GM21360 (cell line): ENCODE results near the gene NR5A2.

Experiments
- ATAC-seq: cut with Tn5 transposase; IDR thresholded peaks from one replicate; pipeline ENCODE4 v1.9.1; 2021; ENCODE audit warnings: mild to moderate bottlenecking, moderate library complexity; ENCODE audit not compliant: unreplicated experiment

Gene NR5A2

DNA sequence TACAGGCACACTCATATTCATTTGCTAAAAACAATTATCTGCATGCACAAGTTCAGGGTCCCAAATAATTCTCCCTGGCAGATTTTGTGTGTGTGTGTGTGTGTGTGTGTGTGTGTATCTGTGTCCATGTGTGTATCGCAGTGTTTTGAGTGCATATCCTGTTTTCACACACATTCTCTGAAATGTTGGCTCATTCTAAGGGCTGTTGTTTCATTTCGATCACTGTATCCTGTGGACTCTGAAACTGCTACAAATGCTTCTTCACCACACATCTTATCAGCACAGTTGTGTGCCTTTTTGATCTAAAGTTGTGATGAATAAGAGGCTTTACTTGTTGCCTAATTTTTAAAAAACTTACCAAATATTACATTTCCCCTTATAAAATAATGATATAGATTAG is 34.6 kb downstream of the NR5A2 start:
- ATAC-seq = no peak

GRCh38 chr1:200072636-200073285 is 45.3 kb downstream of the NR5A2 start:
- ATAC-seq = peak; percentile 96

GRCh38 chr1:200073286-200073637 is 45.8 kb downstream of the NR5A2 start:
- ATAC-seq = peak; percentile 39

- ATAC-seq = no peak
Measured at GRCh38 chr1:200075522-200075921, 48.0 kb downstream of the NR5A2 start.

DNA sequence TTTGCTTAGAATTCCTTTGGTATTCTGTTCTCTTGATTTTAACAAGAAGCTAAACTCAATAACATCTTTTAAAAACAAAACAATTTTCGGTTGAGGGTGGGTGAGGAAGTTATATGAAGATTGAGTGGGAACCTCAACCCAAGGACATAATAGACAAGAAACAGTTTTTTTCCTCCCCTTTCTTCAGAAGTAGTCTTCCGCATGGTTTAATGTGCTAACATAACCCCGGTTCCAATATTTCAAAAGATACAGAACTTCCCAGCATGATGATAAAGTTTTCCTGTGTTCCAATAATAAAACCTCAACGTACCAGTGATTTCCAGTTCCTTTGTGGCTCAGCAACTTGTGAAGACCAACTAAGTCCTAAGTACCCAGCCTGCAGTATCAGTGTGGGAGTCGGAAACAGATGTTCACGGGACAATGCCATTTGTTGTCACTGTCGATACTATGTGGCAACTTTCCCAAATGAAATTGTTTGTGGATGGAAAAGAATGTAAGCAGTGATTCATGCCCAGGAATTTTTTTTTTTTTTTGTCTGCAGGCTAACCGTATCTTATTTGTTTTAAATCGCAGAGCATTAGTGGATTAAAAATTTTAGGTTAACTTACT is 48.5 kb downstream of the NR5A2 start:
- no peak for ATAC-seq

DNA sequence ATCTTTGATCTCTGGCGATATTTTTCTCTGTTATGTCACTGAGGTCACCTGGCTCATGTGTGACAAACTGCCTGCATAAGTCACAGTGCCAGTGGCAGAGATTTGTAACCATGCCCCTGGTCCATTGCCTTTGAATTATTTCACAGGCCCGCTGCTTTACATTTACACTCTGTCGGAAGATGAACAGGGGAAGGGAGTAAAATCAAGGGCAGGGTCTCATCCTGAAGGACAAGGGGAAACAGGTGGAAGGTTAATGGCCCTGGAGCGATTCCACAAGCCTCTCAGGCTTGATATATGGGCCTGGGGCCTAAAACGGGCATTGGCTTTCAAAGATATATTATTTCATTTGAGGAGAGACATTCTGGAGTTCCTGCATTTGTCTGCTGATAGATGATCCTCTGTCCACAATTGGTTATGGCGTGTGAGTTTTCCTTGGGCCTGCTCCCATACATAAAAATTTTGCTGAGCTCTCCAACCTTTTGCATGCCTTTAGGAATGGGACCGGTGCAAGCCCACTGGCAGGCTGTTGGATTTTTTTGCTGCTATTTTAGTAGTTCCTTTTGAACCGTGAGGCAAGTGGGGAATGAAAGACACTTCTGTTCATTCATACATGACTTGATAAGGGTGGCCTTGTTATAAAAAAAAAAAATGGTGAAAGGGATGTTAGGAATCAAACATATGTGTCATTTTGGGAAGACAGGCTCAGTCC is 51.9 kb downstream of the NR5A2 start:
- no peak for ATAC-seq

DNA sequence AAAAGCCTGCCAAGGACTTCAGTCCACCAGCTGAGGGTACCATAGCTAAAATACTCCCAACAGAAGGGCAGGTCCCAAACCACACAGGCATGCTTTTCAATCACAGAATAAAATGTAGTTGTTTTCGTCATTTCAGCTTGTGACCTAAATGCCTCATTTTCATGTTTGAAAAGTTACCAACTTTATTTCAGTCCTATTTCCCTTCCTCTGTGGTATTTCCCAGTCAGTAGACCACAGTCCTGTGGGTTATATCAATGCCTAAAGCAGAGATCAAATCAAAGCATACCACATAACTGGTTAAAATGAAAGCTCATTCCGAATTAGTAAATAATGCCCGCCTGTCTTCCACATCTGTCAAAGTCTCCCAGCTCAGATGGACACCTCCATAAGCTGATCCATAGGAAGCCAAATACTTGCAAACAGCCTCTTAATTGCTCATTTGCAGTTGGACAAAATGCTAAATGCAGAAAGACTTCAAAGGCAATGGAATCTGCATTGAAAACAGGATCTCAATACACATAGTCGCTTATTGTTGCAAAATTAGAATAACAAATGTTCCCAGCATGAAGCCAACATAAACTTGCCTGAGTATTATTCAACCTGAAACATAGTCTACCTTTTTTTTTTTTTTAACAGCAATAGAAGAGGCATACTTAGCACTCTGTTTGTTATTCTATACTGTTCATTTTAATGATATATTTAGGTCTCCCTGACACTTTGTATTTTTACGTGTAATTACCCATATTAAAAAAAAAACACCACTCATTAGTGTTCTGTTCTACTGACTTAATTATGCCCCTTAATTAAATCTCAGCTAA is 53.9 kb downstream of the NR5A2 start:
- no peak for ATAC-seq

GRCh38 chr1:200081969-200082245 is 54.4 kb downstream of the NR5A2 start:
- ATAC-seq = no peak

GRCh38 chr1:200082329-200082728 is 54.8 kb downstream of the NR5A2 start:
- no peak for ATAC-seq

DNA sequence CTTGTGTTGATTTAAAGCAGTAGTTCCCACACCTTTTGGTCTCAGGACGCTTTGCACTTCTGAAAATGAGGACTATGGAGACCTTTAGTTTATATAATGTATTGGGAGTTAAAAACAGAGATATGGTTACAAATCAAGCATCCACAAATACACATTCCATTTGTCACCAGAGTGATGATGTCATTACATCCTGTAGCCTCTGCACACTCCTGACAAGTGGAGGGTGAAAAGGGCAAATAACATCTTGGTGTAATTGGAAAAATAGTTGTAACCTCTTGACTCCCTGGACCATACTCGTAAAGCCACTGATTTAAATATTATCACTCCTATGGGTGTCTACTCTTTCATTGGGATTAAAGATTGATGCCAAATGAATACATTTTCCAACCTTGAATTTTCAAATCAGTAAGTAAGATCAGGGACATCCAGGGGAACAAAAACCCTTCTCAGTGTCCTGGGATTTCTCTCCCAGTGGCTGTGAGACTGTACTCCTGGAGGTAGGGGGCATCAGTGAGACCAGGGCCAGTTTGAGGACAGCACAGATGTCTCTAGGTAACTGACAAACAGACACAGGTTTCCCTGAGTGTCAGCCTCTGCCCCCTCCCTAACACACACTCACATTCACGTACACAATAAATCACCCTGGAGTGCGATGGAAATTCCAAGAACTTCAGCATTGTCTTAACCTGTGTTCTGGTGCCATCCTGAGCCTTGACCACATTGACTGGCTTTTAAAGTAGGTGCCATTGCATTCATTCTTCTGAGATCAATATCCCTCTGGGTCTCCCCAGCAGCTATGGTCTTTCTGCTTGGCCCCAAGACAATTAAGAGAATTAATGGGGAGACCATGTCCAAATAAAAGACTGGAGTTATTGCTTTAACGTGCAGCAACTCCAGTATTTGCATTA is 63.0 kb downstream of the NR5A2 start:
- ATAC-seq = no peak

DNA sequence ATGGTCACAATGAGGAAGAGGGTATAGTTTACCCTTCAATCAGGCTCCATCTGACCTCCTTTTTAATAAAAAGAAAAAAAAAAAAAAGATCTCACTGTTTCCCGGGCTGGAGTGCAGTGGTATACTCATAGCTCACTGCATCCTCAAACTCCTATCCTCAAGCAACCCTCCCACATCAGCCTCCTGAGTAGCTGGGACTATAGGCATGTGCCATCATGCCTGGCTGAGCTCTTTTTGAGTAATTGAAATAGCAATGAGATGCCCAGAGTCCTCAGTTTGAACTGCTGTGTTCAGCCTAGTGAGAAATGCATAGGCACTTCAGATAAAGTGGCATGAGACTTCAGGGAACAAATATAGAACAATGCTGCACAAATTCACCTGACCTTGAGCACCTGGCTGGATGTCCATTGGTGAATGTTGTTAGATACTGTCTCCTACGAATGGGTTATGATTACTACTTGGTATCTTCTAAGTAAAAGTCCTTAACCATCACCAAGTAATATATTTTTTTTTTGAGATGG is 67.6 kb downstream of the NR5A2 start:
- no peak for ATAC-seq

DNA sequence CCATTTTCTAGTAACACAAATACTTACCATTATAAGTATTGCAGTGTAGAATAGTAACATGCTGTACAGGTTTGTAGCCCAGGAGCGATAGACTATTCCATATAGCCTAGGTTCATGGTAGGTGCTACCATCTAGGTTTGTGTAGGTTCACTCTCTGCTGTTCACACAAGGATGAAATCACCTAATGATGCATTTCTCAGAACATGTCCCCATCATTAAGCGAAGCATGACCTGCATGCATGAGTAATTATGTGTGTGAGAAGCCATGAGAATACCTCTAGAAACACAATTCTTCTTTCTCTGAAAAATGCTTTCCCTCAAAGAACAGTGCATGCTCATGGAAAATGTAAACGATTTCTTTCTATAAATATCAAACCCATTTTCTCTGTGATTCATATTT is 69.3 kb downstream of the NR5A2 start:
- ATAC-seq = no peak

DNA sequence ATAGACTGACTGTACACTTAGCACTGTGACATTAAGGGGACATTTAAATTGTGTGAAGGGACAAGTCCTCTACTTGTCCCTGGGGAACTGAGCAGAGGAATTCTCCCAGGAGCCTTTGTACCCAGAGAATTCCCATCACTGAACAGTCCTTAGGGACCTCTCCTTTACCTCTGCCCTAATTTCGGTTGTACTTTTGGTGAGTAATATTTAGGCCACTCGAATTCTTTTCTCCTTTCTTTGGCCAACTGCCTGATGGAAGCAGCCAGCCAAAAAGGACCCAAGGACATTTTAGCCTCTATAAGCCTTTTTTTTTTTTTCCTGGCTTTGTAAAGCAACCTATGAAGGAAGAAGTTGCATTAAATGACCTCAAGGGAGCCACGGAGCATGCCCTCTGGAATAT is 71.5 kb downstream of the NR5A2 start:
- no peak for ATAC-seq

GRCh38 chr1:200103966-200104583 is 76.6 kb downstream of the NR5A2 start:
- no peak for ATAC-seq

GRCh38 chr1:200107004-200107470 is 79.5 kb downstream of the NR5A2 start:
- no peak for ATAC-seq

DNA sequence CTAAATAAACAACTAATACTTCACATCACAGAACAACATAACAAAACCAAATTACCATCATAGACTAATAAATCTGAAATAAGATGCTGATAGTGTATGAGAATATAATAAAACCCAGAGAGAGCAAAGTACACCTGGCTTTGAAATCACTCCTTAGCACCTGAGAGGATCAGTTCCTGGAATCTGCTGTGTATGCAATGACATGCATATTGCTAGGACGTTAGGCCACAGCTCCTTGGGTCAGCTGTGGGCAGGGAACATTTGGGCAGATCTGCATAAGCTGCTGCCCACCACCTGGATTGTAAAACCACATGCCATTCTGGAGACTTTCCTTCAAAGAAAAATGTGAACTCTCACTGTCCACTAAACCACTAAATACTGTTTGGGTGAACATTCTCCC is 81.1 kb downstream of the NR5A2 start:
- ATAC-seq = no peak

DNA sequence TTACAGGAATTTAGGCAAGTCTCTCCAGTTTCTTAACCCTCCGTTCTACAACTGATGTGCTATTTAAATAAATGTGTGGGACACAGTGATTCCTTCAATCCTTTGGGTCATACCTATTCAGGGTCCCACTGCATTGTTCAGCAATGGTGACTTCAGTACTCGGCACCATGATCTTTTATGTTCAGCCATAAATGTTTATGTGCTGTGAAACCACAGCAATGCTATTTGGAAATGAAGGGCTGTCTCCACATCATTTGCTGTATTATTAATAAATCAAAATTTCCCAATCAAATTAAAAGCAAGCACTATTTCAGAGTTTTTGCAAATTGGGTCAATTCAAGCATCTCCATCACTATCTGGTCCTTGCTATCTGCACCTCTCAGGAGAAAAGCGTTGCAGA is 84.8 kb downstream of the NR5A2 start:
- ATAC-seq = no peak

DNA sequence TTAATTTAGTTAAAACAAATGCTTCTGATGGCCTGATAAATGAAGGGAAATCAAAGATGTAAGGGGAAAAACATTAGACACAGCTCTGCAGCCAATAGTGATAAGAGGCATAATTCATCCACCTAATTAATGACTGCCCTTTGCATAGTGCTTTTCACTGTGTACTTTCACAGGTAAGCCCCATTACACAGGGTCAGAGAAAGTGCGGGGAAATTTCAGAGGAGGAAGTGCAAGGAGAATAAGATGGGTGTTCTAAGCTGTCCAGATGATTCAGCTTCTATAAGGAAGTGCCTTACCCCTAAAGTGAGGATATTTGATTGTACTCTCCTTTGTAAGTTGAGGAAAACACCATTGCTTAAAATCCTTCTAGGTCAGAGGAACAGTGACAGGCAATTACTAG is 88.0 kb downstream of the NR5A2 start:
- no peak for ATAC-seq

GRCh38 chr1:200116324-200116723 is 88.8 kb downstream of the NR5A2 start:
- no peak for ATAC-seq
